Lung microvascular endothelial cell (primary cell): ENCODE measurements around the gene ARFIP2. TPM values are rescaled to one million over a fixed set of nuclear protein-coding genes. Genes with fewer than 3 reads are reported as not detected.
"Not testable (repeated sequence)": the region's sequence is repeated elsewhere in the genome, so short reads cannot be mapped to it uniquely, and the experiment has no call there.

Experiments
- DNase-seq, 2 donors: peaks; one replicate each; pipeline versions ENCODE4 v3.0.0 to v3.0.0-alpha.2; 2010; ENCODE audit warnings: low read depth in 2 of 2
- total RNA-seq: library from RNA; depleted of rRNA; stranded (reverse); fragments of >200 nt; gene quantifications from 2 replicates; pipeline ENCODE4 v1.2.1, GENCODE V29; 2014

Gene ARFIP2
- total RNA-seq, result 27.6 and 27.7 TPM in 2 replicates

GRCh38 chr11:6481012-6481923 lies at the start of gene ARFIP2, which contains the start of gene TIMM10B:
ARFIP2 (minus strand) TSS chr11:6481331; CDS start chr11:6480421, 910 bp downstream.
TIMM10B (plus strand) TSS chr11:6481501; CDS start chr11:6481517, 16 bp downstream.
- peak; percentile 99 for DNase-seq

GRCh38 chr11:6530848-6531247 lies 49.7 kb upstream of the ARFIP2 start:
- no peak for DNase-seq

- DNase-seq, result no peak
Observed at GRCh38 chr11:6529266-6529665, 48.1 kb upstream of the ARFIP2 start.

- DNase-seq, result no peak
Observed at GRCh38 chr11:6526411-6527135, 45.4 kb upstream of the ARFIP2 start.

GRCh38 chr11:6523253-6523652 lies 42.1 kb upstream of the ARFIP2 start:
- peak in 1 of 2 donors; percentile 59 for DNase-seq

GRCh38 chr11:6521946-6522345 lies 40.8 kb upstream of the ARFIP2 start:
- not testable (repeated sequence) for DNase-seq

- DNase-seq, result no peak
Observed at GRCh38 chr11:6520265-6520664, 39.1 kb upstream of the ARFIP2 start.

- no peak for DNase-seq
Observed at GRCh38 chr11:6516865-6517264, 35.7 kb upstream of the ARFIP2 start.

GRCh38 chr11:6505577-6506240 lies 24.6 kb upstream of the ARFIP2 start:
- peak; percentile 79 to 82 for DNase-seq

GRCh38 chr11:6504166-6504565 lies 23.0 kb upstream of the ARFIP2 start:
- no peak for DNase-seq

- no peak for DNase-seq
Observed at GRCh38 chr11:6502382-6502781, 21.3 kb upstream of the ARFIP2 start.

- no peak for DNase-seq
Observed at GRCh38 chr11:6498544-6498943, 17.4 kb upstream of the ARFIP2 start.

GRCh38 chr11:6498121-6498520 lies 17.0 kb upstream of the ARFIP2 start:
- no peak for DNase-seq

- no peak for DNase-seq
Observed at GRCh38 chr11:6497069-6497839, 16.1 kb upstream of the ARFIP2 start, which contains the start of gene DNHD1. DNHD1 (plus strand) TSS chr11:6497280; CDS start chr11:6498216, 936 bp downstream.

- no peak for DNase-seq
Observed at GRCh38 chr11:6489306-6489705, 8.2 kb upstream of the ARFIP2 start.

- DNase-seq, result no peak
Observed at GRCh38 chr11:6488821-6489220, 7.7 kb upstream of the ARFIP2 start.

GRCh38 chr11:6488342-6488741 lies 7.2 kb upstream of the ARFIP2 start:
- no peak for DNase-seq

GRCh38 chr11:6486938-6487337 lies 5.8 kb upstream of the ARFIP2 start:
- no peak for DNase-seq

GRCh38 chr11:6486256-6486655 lies 5.1 kb upstream of the ARFIP2 start:
- DNase-seq, result no peak

- DNase-seq, result no peak
Observed at GRCh38 chr11:6485661-6486060, 4.5 kb upstream of the ARFIP2 start.

- DNase-seq, result no peak
Observed at GRCh38 chr11:6483015-6483414, 1.9 kb upstream of the ARFIP2 start.
